GM23248 (cell line): ENCODE results near the gene CUL9.

Experiments used
- EZH2 ChIP-seq: fragments of 200-600 bp; sonication (generic); IDR thresholded peaks from 2 replicates; pipeline ENCODE4 v1.6.1; 2018; ENCODE audit warnings: antibody characterized with exemption, mild to moderate bottlenecking; ENCODE audit not compliant: insufficient read depth, poor library complexity, severe bottlenecking
- EZH2phosphoT487 ChIP-seq: fragments of 200-600 bp; sonication (generic); IDR thresholded peaks from 2 replicates; pipeline ENCODE4 v1.6.1; 2018; ENCODE audit warnings: antibody characterized with exemption, moderate library complexity, mild to moderate bottlenecking, low read depth; ENCODE audit not compliant: insufficient read depth

GRCh38 chr6:43183441-43183840 is 1.4 kb downstream of the CUL9 start:
- TF ChIP-seq EZH2phosphoT487 (no peak), EZH2 (no peak)
